Raji (cell line): ENCODE data around the gene RPS6KA5.

ENCODE experiments used
- POLR2A ChIP-seq: IDR thresholded peaks from 2 replicates; pipeline ENCODE4 v1.6.1; 2011; ENCODE audit warnings: low read depth, low read length, control low read depth; ENCODE audit not compliant: insufficient read depth

Gene RPS6KA5

DNA sequence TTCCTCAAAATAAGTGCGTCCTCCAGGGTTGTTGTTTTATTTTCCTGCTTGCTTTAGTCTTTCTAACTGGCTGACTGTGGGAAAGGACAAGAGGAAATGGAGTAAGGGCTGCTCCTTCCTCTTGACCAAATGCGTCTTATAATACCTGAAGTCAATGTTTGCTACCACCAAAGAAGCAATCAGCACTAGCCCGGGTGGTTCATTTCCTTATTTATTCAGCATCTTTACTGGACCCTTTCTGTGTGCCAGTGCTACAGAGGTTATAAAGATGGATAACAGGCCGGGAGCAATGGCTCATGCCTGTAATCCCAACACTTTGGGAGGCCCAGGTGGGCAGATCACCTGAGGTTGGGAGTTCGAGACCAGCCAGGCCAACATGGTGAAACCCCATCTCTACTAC is 15.1 kb upstream of the RPS6KA5 start:
- no peak for TF ChIP-seq POLR2A

DNA sequence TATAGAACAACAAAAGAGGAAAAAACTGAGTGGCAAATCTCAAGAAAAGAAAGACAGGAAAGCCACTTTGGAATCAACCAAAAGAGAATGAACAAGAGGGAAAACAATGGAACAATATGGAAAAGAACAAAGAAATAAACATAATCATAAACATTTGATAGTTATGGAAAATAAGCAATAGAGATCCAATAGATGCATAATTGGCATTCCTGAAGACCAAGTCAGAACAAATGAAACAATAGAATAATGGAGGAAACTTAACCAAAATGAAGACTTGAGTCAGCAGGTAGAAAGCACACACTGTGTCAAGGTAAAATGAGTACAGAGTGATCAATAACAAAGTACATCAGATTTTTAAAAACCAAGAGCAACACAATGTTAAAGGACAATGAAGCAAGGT is 10.1 kb upstream of the RPS6KA5 start:
- no peak for TF ChIP-seq POLR2A

DNA sequence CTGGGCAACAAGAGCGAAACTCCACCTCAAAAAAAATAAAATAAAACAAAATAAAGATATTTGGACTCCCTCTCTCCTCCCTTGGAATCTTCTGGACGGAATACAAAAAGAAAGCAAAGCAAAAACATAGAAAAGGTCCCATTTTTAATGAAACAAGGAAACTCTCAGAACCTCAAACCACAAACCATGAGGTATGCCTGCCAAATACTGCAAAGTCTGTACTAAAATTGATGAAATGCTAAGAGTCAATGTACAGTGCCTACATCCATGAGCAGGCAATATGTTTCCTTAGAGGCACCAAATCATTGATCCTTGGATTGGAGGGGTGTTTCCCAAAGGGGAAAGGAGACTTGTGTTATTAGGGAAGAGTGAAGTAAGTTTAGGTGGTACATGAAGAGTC is 8.2 kb upstream of the RPS6KA5 start:
- TF ChIP-seq POLR2A: no peak

DNA sequence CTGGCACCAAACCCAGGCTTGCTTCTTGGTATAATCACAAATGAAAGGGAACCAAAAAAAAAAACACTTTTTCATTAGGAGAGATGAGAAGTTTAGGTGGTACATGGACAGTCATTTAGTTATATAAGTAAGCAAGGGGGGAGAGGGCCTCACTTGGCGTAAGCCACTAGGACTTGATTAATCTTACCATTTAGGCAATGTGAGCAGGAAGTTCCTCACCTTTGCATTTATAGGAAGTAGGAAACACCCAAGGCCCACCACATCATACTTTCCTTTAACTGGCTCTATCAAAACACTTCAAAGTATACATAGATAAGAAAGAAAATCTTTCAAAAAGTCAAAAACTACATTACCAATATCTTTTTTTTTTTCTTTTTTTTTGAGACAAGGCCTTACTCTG is 6.7 kb upstream of the RPS6KA5 start:
- TF ChIP-seq POLR2A: no peak

DNA sequence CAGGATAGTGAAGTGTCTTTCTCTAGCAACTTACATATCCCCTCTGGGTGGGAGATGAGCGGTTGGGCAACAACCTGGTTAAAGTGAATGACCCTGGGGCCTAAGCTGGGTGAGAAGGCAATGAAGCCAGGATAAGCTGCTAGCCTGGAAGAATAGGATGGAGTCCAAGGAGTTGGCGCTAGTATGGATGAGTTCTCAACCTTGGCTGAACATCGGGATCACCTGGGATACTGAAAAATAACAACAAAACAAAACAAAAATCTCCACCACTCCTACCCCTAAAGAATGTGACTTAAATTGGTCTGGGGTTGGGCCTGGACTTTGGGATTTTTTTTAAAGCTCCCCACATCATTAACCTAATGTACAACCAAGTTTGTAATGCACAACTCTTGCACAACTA is 4.8 kb upstream of the RPS6KA5 start:
- TF ChIP-seq POLR2A: no peak

DNA sequence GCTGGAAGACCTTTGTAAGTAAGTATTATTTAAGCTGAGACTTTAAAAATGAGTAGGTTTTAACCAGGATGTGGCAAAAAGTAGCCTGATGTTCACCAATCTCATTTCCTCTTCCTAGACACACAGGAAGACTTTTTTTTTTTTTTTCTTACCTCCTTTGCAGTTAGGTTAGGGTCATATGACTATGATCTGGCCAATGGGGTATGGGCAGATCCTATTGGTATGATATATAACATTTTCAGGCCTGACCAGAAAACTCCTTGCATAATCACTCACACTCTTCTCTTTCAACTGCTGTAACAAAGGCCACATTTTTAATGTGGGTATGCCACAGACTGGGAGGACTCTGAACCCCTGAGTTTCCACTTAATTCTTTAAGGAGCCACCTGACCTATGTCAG is 2.7 kb upstream of the RPS6KA5 start:
- peak; percentile 41; the same call in 1 of the 2 replicates for TF ChIP-seq POLR2A

DNA sequence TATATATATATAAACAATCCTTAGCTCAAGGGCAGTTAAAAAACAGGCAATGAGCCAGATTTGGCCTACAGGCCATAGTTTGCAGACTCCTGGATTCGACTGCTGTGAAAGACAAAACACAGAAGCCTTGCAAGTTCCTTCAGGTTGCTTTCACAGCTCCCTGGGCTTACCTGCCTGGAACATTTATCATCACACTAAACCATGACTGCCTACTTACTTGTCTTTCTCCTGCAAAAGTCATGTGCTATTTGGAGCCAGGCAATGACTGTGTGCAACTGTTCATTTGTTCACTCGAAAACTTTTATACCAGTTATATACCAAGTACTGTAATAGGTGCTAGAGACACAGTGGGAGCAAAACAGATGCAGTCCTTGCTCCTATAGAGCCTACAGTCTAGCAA is 2.2 kb upstream of the RPS6KA5 start:
- TF ChIP-seq POLR2A: no peak

DNA sequence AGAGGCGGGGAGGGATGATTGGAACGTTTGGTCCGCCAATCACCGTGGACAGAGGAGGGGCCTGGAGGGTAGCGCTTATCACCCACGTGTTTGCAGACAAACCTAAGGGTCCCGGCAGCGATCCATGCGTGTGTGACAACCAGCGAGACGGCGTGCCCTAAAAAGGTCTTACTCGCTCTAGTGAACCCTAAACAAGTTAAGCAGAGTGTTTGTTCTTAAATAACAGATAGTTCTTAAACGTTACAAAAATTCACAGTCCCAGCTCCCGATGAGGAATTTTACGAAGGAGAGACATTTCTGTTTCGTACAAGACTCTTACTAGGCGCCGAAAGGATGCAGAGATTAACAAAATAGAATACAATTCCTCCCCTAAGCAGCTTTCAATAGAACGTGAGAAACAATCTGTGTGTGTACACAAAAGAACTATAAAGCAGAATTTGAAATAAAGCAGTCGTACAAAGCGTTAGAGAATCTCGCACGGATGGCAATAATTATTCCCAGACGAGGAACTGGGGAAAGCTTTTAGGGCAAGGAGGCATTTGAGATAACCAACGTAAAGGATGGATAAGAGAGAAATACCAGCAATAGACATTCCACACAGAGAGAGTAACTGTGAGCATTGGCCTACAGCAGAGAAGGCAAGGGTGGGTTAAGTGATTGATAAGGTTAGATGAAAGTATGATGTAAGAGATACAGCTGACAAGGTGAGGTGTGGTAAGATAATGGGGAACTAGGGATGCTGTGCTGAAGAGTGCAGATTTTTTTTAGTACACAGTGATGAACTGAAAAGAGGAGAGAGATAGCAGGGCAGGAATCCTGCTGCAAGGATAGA is 831 bp upstream of the RPS6KA5 start:
- TF ChIP-seq POLR2A: peak; percentile 71

DNA sequence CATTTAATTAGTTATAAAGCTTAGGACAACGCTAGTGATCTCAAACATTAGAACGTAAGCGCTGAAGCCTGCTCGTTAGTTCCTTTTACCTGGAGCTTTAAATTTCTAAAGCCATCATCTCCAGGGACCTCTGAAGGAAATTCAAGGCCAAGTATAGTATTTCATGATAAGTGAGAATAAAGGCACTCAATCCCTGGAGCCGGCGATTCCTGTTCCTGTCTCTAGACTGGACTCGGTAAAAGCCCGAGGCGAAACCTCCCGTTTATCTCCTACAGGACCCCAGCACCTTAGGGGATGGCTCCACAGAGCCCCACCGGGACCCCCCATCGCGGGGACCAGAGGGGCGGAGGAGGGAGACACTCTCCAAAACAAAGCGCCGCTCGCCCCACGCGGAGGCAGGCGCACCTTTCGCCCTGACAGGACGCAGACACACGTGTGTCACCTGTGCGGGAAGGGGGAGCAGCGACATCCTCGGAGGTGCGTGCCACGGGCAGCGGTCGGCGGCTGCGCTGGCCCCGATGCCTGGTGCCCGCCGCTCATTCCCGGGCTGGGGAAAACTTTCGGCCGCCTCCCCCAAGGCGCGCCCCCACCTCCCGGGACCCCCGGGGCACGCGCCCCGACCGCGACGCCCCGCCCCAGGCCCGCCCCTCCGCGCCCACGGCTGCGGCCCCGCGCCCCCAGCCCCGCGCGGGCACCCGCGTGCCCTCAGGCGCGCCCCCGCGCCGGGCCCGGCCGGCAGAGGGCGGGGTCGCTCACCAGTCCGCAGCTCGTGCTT is 678 bp downstream of the RPS6KA5 start:
- no peak for TF ChIP-seq POLR2A

DNA sequence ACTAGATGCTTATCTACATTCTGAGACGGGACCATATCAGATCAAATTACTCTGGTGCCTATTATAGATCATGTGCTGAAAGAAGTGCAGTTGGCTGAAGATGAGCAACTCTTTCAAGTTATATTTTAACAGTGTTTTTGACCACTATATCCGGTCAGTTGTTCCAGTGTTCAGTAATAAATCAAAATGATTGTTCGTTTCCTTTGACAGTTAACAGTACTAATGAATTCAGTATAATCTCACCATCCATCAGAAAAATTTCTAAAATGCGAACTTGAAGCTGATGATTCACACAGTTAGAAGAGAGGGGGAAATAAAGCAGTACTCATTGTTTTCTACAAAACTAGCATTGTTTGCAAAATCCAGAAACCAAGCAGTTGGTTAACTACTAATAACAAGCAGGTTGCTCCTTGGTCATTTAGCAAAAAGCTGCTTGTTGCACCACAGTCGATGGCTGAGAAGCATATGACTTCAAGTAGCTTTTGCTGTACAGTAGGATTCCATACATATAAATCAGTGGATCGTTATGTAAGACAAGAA is 2.3 kb downstream of the RPS6KA5 start:
- no peak for TF ChIP-seq POLR2A

DNA sequence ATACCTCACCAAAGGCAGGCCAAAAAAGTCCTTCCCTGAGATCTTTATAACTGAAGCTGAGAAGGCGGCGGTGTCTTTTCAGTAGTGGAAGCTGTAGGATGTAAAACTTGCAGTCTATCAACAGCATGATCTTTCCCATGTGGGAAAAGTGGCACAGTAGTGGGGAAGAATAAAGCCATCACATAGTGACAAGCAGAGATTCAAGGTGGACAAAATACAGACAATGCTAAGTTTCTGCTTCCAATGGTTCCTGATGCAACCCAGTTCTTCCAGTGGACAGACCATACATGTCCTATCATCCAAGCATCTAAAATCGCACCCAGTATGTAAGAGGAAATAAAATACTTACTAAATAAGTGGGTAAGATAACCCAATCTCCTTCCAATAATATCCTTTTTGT is 4.1 kb downstream of the RPS6KA5 start:
- no peak for TF ChIP-seq POLR2A

DNA sequence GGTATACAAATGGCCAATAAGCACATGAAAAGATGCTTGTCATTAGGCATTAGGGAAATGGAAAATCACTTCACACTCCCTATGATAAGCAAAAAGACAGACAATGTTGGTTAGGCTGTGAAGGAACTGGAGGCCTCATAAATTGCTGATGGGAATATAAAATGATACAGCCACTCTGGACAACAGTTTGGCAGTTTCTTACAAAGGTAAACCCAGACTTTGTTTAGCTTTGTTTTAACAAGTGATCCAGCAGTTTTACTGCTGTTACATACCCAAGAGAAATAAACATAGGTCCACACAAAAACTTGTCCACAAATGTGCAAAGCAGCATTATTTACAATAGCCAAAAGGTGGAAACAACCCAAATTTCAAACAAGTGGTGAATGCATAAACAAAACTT is 5.4 kb downstream of the RPS6KA5 start:
- TF ChIP-seq POLR2A: no peak

DNA sequence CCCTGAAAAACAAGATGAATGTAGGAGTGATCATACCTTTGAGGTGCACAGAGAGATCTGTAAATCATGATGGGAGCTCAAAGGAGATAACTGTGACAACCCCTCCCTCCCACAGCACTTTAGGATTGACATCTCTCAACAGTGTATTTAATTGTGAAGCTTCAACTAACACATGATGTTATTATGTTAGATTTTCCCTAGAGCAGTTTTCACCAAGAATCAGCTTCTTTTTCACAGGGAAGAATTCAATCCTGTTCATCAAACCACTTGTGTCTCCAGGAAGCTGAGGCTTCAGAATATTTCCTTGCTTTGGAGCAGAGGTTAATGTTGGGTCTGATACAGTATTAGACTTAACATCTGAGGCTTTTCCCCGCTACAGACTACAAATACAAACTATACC is 11.8 kb downstream of the RPS6KA5 start:
- no peak for TF ChIP-seq POLR2A

DNA sequence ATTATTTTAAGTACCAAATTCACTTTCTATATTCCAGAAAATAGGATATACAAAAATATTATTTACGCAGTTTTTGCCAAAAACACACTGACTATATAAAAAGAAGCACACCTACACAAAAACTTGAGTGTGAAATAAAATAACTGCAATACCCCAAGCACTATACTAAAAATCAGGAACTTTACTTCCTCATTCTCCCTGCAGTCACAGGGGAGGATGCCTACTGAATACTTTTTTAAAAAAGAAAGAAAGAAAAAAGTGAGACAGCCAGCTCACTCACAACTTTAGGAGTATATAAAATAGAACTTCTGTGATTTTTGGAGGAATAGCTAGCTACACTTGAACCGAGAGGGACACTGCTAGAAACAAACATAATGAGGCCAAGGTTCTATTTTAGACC is 12.2 kb downstream of the RPS6KA5 start:
- no peak for TF ChIP-seq POLR2A

DNA sequence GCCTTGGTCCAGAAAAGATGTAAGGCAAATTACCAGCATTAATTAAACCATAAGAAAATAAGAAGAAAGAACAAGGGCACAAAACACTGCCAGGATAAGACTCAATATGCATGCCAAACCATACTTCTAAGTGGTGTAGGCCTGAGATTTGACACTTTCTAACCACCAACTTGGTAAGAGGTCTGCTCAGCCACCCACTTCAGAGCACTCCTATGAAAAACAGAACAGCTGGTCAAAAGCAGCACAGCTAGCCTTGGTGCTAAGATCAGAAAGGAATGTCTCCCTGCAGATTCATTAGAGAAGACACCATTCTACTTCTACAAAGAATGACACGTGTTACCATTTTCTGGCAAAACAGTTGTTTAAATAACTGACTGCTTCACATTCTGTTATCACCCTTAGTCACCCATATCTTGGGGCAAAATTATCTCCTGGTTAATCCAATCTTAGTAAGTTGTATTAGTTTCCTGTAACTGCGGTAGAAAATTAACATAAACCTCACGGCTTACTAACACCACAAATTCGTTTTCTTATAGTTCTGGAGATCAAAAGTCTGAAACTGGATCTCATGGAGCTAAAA is 13.2 kb downstream of the RPS6KA5 start:
- TF ChIP-seq POLR2A: no peak
